Activated naive CD4-positive, alpha-beta T cell treated with anti-CD3 and anti-CD28 coated beads for 36 hours (primary cell): ENCODE data around the gene MYL4. TPM values are rescaled to one million over a fixed set of nuclear protein-coding genes. Genes with fewer than 3 reads are reported as not detected.

Source experiments
- CTCF ChIA-PET: fragments of 350-600 bp; sonication (Branson Sonifier 250); formaldehyde crosslinking; loops from one replicate; lab custom pipeline; 2021; ENCODE audit warnings: antibody characterized with exemption; lab: Charles Lee
- DNase-seq: peaks from one replicate; pipeline ENCODE4 v3.0.0-alpha.2; 2020
- H3K27ac Mint-ChIP-seq: one replicate; pipeline ENCODE4 v1.8.0; 2021; ENCODE audit warnings: mild to moderate bottlenecking, mixed read lengths
- H3K27me3 Mint-ChIP-seq: one replicate; pipeline ENCODE4 v1.8.0; 2021; ENCODE audit warnings: low read depth, mixed read lengths
- H3K36me3 Mint-ChIP-seq: one replicate; pipeline ENCODE4 v1.8.0; 2021; ENCODE audit warnings: low read depth, mixed read lengths
- H3K4me1 Mint-ChIP-seq: one replicate; pipeline ENCODE4 v1.8.0; 2021; ENCODE audit warnings: low read depth, mixed read lengths
- H3K4me3 Mint-ChIP-seq: one replicate; pipeline ENCODE4 v1.8.0; 2021; ENCODE audit warnings: mild to moderate bottlenecking, moderate library complexity, mixed read lengths
- H3K9me3 Mint-ChIP-seq: one replicate; pipeline ENCODE4 v1.8.0; 2021; ENCODE audit warnings: mixed read lengths
- intact Hi-C: fragments of 100-400 bp; cut with micrococcal nuclease; formaldehyde crosslinking; loops from one replicate; pipeline ENCODE4 v1.15.1; 2023
- total RNA-seq, 2 experiments: library from RNA; stranded (reverse); gene quantifications; one replicate each; pipeline ENCODE4 v1.2.3, GENCODE V29; 2021

The MYL4 gene
- total RNA-seq, 2 experiments from 2014 or later, result not detected

- peaks cover 8% of the 10 kb centered on the region for H3K9me3 Mint-ChIP-seq
- peaks cover 15% of the 10 kb centered on the region for H3K4me1 Mint-ChIP-seq
- no peaks in the 10 kb centered on the region for H3K27me3 Mint-ChIP-seq
- H3K36me3 Mint-ChIP-seq, result no peaks in the 10 kb centered on the region
- no peak for DNase-seq
- CTCF ChIA-PET, result interaction anchor here (2.1 kb wide), 1 partner anchor 90 kb away, joined by 8 read pairs; no protein-coding TSS in a partner anchor
- H3K4me3 Mint-ChIP-seq, result no peak overlapping the region
- no peak overlapping the region for H3K27ac Mint-ChIP-seq
- intact Hi-C loops, result no loop called here
These were observed 15.8 kb downstream of the MYL4 start for GRCh38 chr17:47224966-47225365.

- Mint-ChIP-seq H3K36me3 (no peaks in the 10 kb centered on the region), H3K27ac (no peak overlapping the region), H3K9me3 (peaks cover 8% of the 10 kb centered on the region), H3K27me3 (peaks cover 1% of the 10 kb centered on the region), H3K4me3 (no peak overlapping the region), H3K4me1 (peaks cover 13% of the 10 kb centered on the region)
- CTCF ChIA-PET, result interaction anchor here (2.1 kb wide), 1 partner anchor 90 kb away, joined by 8 read pairs; no protein-coding TSS in a partner anchor
- DNase-seq, result no peak
- intact Hi-C loops, result no loop called here
These were observed 16.3 kb downstream of the MYL4 start for GRCh38 chr17:47225436-47225858.

GRCh38 chr17:47225911-47226688 lies 17.0 kb downstream of the MYL4 start:
- no peak for DNase-seq
- intact Hi-C loops, result no loop called here
- no peak overlapping the region for H3K4me3 Mint-ChIP-seq
- peaks cover 8% of the 10 kb centered on the region for H3K9me3 Mint-ChIP-seq
- no peak overlapping the region for H3K27ac Mint-ChIP-seq
- H3K4me1 Mint-ChIP-seq, result peaks cover 9% of the 10 kb centered on the region
- H3K27me3 Mint-ChIP-seq, result peaks cover 3% of the 10 kb centered on the region
- no peaks in the 10 kb centered on the region for H3K36me3 Mint-ChIP-seq
- CTCF ChIA-PET, result interaction anchor here (2.1 kb wide), 1 partner anchor 89 kb away, joined by 8 read pairs; no protein-coding TSS in a partner anchor

- Mint-ChIP-seq H3K27me3 (peaks cover 3% of the 10 kb centered on the region), H3K27ac (no peak overlapping the region), H3K36me3 (no peaks in the 10 kb centered on the region), H3K4me1 (peaks cover 9% of the 10 kb centered on the region), H3K4me3 (no peak overlapping the region), H3K9me3 (peaks cover 8% of the 10 kb centered on the region)
- intact Hi-C loops, result no loop called here
- CTCF ChIA-PET, result no interaction called here
- DNase-seq, result no peak
These were observed 18.7 kb downstream of the MYL4 start for GRCh38 chr17:47227862-47228261.

- peaks cover 9% of the 10 kb centered on the region for H3K4me1 Mint-ChIP-seq
- H3K27me3 Mint-ChIP-seq, result peaks cover 3% of the 10 kb centered on the region
- H3K4me3 Mint-ChIP-seq, result peak overlapping the region; percentile 34
- H3K36me3 Mint-ChIP-seq, result no peaks in the 10 kb centered on the region
- DNase-seq, result peak; percentile 90
- CTCF ChIA-PET, result interaction anchor here (0.7 to 4.0 kb wide), 10 partner anchors 11 to 488 kb away, joined by 3 to 51 read pairs (median 3); no protein-coding TSS in a partner anchor
- no peaks in the 10 kb centered on the region for H3K9me3 Mint-ChIP-seq
- no peak overlapping the region for H3K27ac Mint-ChIP-seq
- intact Hi-C loops, result loop anchor here (1.0 kb wide), 2 partner anchors 86 to 386 kb away; no protein-coding TSS in a partner anchor
These were observed 20.6 kb downstream of the MYL4 start for GRCh38 chr17:47229535-47230443.

- peaks cover 9% of the 10 kb centered on the region for H3K4me1 Mint-ChIP-seq
- no peaks in the 10 kb centered on the region for H3K36me3 Mint-ChIP-seq
- H3K27me3 Mint-ChIP-seq, result peaks cover 3% of the 10 kb centered on the region
- CTCF ChIA-PET, result interaction anchor here (0.9 to 4.0 kb wide), 3 partner anchors 24 to 85 kb away, joined by 3 to 51 read pairs (median 3); no protein-coding TSS in a partner anchor
- no peak for DNase-seq
- no peak overlapping the region for H3K4me3 Mint-ChIP-seq
- no peaks in the 10 kb centered on the region for H3K9me3 Mint-ChIP-seq
- intact Hi-C loops, result no loop called here
- H3K27ac Mint-ChIP-seq, result no peak overlapping the region
These were observed 21.7 kb downstream of the MYL4 start for GRCh38 chr17:47230864-47231263.

GRCh38 chr17:47231334-47231733 lies 22.2 kb downstream of the MYL4 start:
- no peaks in the 10 kb centered on the region for H3K36me3 Mint-ChIP-seq
- no peak for DNase-seq
- intact Hi-C loops, result no loop called here
- H3K27ac Mint-ChIP-seq, result no peak overlapping the region
- no peak overlapping the region for H3K4me3 Mint-ChIP-seq
- peaks cover 3% of the 10 kb centered on the region for H3K27me3 Mint-ChIP-seq
- CTCF ChIA-PET, result interaction anchor here (4.0 kb wide), 1 partner anchor 84 kb away, joined by 51 read pairs; no protein-coding TSS in a partner anchor
- no peaks in the 10 kb centered on the region for H3K9me3 Mint-ChIP-seq
- H3K4me1 Mint-ChIP-seq, result peaks cover 9% of the 10 kb centered on the region

- peaks cover 3% of the 10 kb centered on the region for H3K27me3 Mint-ChIP-seq
- no peak overlapping the region for H3K27ac Mint-ChIP-seq
- H3K9me3 Mint-ChIP-seq, result no peaks in the 10 kb centered on the region
- CTCF ChIA-PET, result interaction anchor here (4.0 kb wide), 1 partner anchor 84 kb away, joined by 51 read pairs; no protein-coding TSS in a partner anchor
- no peaks in the 10 kb centered on the region for H3K36me3 Mint-ChIP-seq
- DNase-seq, result no peak
- H3K4me1 Mint-ChIP-seq, result peaks cover 9% of the 10 kb centered on the region
- no peak overlapping the region for H3K4me3 Mint-ChIP-seq
- intact Hi-C loops, result no loop called here
These were observed 22.7 kb downstream of the MYL4 start for GRCh38 chr17:47231866-47232265.

GRCh38 chr17:47232465-47232864 lies 23.3 kb downstream of the MYL4 start:
- no peak overlapping the region for H3K4me3 Mint-ChIP-seq
- H3K4me1 Mint-ChIP-seq, result peaks cover 9% of the 10 kb centered on the region
- intact Hi-C loops, result no loop called here
- DNase-seq, result no peak
- no peaks in the 10 kb centered on the region for H3K9me3 Mint-ChIP-seq
- no peak overlapping the region for H3K27ac Mint-ChIP-seq
- no peaks in the 10 kb centered on the region for H3K36me3 Mint-ChIP-seq
- H3K27me3 Mint-ChIP-seq, result peaks cover 3% of the 10 kb centered on the region
- CTCF ChIA-PET, result interaction anchor here (1.5 kb wide), 1 partner anchor 83 kb away, joined by 3 read pairs; no protein-coding TSS in a partner anchor

GRCh38 chr17:47235506-47235905 lies 26.4 kb downstream of the MYL4 start:
- H3K27ac Mint-ChIP-seq, result no peak overlapping the region
- no peaks in the 10 kb centered on the region for H3K4me1 Mint-ChIP-seq
- H3K4me3 Mint-ChIP-seq, result no peak overlapping the region
- no peak for DNase-seq
- intact Hi-C loops, result no loop called here
- CTCF ChIA-PET, result interaction anchor here (1.6 kb wide), 1 partner anchor 78 kb away, joined by 6 read pairs; no protein-coding TSS in a partner anchor
- peaks cover 2% of the 10 kb centered on the region for H3K27me3 Mint-ChIP-seq
- H3K9me3 Mint-ChIP-seq, result no peaks in the 10 kb centered on the region
- no peaks in the 10 kb centered on the region for H3K36me3 Mint-ChIP-seq

- Mint-ChIP-seq H3K36me3 (no peaks in the 10 kb centered on the region), H3K27me3 (no peaks in the 10 kb centered on the region), H3K4me3 (no peak overlapping the region), H3K27ac (no peak overlapping the region), H3K9me3 (no peaks in the 10 kb centered on the region), H3K4me1 (no peaks in the 10 kb centered on the region)
- no peak for DNase-seq
- CTCF ChIA-PET, result no interaction called here
- intact Hi-C loops, result no loop called here
These were observed 26.8 kb downstream of the MYL4 start for GRCh38 chr17:47235923-47236322.

GRCh38 chr17:47237841-47238240 lies 28.7 kb downstream of the MYL4 start:
- H3K9me3 Mint-ChIP-seq, result no peaks in the 10 kb centered on the region
- H3K4me1 Mint-ChIP-seq, result no peaks in the 10 kb centered on the region
- no peaks in the 10 kb centered on the region for H3K27me3 Mint-ChIP-seq
- H3K4me3 Mint-ChIP-seq, result no peak overlapping the region
- CTCF ChIA-PET, result no interaction called here
- H3K27ac Mint-ChIP-seq, result no peak overlapping the region
- H3K36me3 Mint-ChIP-seq, result no peaks in the 10 kb centered on the region
- no peak for DNase-seq
- intact Hi-C loops, result no loop called here
